Measurements from ENCODE around the gene EHMT1. TPM values are rescaled to one million over a fixed set of nuclear protein-coding genes. Genes with fewer than 3 reads are reported as not detected.

The EHMT1 gene
- total RNA-seq, 2 experiments from 2014 or later: 80.6 to 87.8 TPM

DNA sequence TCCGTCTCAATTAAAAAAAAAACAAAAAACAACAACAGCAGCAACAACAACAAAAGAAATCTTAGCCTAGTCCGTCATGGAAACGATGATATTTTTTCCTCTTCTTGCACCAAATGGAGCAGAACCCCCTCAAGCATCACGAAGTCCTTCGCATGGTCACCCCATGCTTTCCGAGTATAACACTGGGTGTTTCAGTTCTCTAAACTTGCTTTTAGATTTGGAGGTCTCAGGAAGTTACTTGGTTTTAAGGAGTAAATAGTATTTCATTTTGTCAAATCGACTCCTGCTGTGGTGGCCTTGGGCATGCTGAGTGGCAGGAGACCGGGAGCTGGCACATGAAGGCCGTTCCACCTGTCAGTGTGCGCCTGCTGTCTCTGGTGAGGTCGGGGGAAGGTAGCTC is 140.3 kb downstream of the EHMT1 start:
- Mint-ChIP-seq H3K4me3 (no peak overlapping the region), H3K27ac (peak overlapping the region; percentile 30), H3K27me3 (no peaks in the 10 kb centered on the region), H3K4me1 (ENCODE audit: low read depth) (peaks cover 45% of the 10 kb centered on the region), H3K9me3 (no peaks in the 10 kb centered on the region), H3K36me3 (ENCODE audit: low read depth) (peaks cover 93% of the 10 kb centered on the region)
- Histone ChIP-seq H3K27ac (ENCODE audit: low read depth in 1 of 2, low read length in 2 of 2) (no peak overlapping the region), H3K9me3 (ENCODE audit: control insufficient read depth in 1 of 2, insufficient read depth in 1 of 2, low read length in 2 of 2) (peaks cover 0 to 14% of the 10 kb centered on the region in 2 experiments), H3K36me3 (ENCODE audit: insufficient read depth, low read length) (peaks cover 73% of the 10 kb centered on the region), H3K4me1 (ENCODE audit: insufficient read depth, low read length) (peaks cover 36% of the 10 kb centered on the region), H3K4me3 (ENCODE audit: low read length) (no peak overlapping the region), H3K27me3 (ENCODE audit: control insufficient read depth in 1 of 2, insufficient read depth in 2 of 2, low read length in 2 of 2) (no peaks in the 10 kb centered on the region)
- intact Hi-C loops (cut with DNase I, micrococcal nuclease): no loop called here
- POLR2A ChIA-PET: no interaction called here
- DNase-seq (no peak), ATAC-seq (ENCODE audit: poor library complexity) (no peak)
- TF ChIP-seq, protein P1, sequence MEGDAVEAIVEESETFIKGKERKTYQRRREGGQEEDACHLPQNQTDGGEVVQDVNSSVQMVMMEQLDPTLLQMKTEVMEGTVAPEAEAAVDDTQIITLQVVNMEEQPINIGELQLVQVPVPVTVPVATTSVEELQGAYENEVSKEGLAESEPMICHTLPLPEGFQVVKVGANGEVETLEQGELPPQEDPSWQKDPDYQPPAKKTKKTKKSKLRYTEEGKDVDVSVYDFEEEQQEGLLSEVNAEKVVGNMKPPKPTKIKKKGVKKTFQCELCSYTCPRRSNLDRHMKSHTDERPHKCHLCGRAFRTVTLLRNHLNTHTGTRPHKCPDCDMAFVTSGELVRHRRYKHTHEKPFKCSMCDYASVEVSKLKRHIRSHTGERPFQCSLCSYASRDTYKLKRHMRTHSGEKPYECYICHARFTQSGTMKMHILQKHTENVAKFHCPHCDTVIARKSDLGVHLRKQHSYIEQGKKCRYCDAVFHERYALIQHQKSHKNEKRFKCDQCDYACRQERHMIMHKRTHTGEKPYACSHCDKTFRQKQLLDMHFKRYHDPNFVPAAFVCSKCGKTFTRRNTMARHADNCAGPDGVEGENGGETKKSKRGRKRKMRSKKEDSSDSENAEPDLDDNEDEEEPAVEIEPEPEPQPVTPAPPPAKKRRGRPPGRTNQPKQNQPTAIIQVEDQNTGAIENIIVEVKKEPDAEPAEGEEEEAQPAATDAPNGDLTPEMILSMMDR (IDR thresholded peaks at IDR 0.05): no peak
- CTCF ChIA-PET: no interaction called here

DNA sequence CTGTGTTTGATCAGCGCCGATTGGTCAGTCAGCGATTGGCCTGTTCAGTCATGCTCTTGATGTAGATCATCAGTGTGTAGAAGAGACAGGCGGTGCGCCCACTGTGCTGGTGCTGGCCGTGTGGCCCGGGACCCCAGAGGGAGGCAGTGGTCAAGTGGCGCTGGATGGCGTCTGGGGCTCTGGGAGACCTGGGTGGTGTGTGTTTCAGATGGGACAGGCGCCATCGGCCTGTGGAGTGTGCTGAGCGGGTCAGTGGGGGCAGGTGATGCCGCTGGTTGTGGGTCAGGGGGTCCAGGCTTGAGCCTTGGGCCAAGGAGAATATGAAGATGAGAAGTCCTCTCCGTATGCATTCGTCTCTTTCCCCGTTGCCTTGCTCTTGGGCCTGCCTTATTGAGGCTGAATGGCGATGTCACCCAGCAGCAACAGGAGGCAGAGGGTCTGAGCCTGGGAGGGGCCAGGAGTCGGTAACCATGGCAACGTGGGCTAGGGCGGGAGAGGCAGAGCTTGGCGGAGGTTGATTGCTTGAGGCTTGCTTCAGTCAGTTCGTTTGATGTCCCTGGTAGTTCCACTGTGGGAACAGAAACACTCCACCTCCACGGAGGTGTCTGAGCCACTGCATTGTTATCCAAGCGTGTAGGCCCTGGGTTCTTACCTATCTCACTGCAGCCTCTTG is 141.0 kb downstream of the EHMT1 start:
- Histone ChIP-seq H3K4me3 (ENCODE audit: low read length) (no peak overlapping the region), H3K27me3 (ENCODE audit: control insufficient read depth in 1 of 2, insufficient read depth in 2 of 2, low read length in 2 of 2) (no peaks in the 10 kb centered on the region), H3K9me3 (ENCODE audit: control insufficient read depth in 1 of 2, insufficient read depth in 1 of 2, low read length in 2 of 2) (peaks cover 0 to 7% of the 10 kb centered on the region in 2 experiments), H3K4me1 (ENCODE audit: insufficient read depth, low read length) (peaks cover 36% of the 10 kb centered on the region), H3K27ac (ENCODE audit: low read depth in 1 of 2, low read length in 2 of 2) (no peak overlapping the region), H3K36me3 (ENCODE audit: insufficient read depth, low read length) (peaks cover 73% of the 10 kb centered on the region)
- ChIA-PET CTCF (no interaction called here), POLR2A (no interaction called here)
- H3K4me3 Mint-ChIP-seq: no peak overlapping the region
- intact Hi-C loops (cut with DNase I, micrococcal nuclease): no loop called here
- H3K27ac Mint-ChIP-seq: peak overlapping the region; percentile 53
- H3K27me3 Mint-ChIP-seq: no peaks in the 10 kb centered on the region
- ATAC-seq (ENCODE audit: poor library complexity): no peak
- no peaks in the 10 kb centered on the region for H3K9me3 Mint-ChIP-seq
- TF ChIP-seq, protein P1 (IDR thresholded peaks at IDR 0.05): no peak
- DNase-seq: peak in 1 of 14 experiments; percentile 9
- peaks cover 93% of the 10 kb centered on the region for H3K36me3 Mint-ChIP-seq (ENCODE audit: low read depth)
- H3K4me1 Mint-ChIP-seq (ENCODE audit: low read depth): peaks cover 45% of the 10 kb centered on the region

DNA sequence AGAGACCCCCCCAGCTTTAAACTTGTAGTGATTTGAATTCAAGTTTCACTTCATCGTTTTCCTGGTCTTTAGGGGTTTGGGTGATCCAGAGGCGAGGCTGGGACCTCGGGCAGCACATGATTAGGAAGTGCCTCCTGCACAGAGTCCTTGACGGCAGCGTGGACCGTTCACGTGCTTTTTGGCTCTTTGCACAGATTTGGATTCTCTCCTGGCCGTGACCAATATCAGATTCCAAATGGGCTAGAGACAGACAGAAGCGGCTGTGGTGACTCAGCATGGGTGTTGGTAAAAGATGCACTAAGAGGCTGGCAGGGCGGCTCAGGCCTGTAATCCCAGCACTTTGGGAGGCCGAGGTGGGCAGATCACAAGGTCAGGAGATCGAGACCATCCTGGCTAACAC is 141.6 kb downstream of the EHMT1 start:
- Mint-ChIP-seq H3K36me3 (ENCODE audit: low read depth) (peaks cover 93% of the 10 kb centered on the region), H3K9me3 (no peaks in the 10 kb centered on the region), H3K27ac (no peak overlapping the region), H3K4me3 (no peak overlapping the region), H3K4me1 (ENCODE audit: low read depth) (peaks cover 45% of the 10 kb centered on the region), H3K27me3 (no peaks in the 10 kb centered on the region)
- Histone ChIP-seq H3K27me3 (ENCODE audit: control insufficient read depth in 1 of 2, insufficient read depth in 2 of 2, low read length in 2 of 2) (no peaks in the 10 kb centered on the region), H3K27ac (ENCODE audit: low read depth in 1 of 2, low read length in 2 of 2) (no peak overlapping the region), H3K9me3 (ENCODE audit: control insufficient read depth in 1 of 2, insufficient read depth in 1 of 2, low read length in 2 of 2) (peaks cover 0 to under 1% of the 10 kb centered on the region in 2 experiments), H3K4me1 (ENCODE audit: insufficient read depth, low read length) (peaks cover 36% of the 10 kb centered on the region), H3K36me3 (ENCODE audit: insufficient read depth, low read length) (peaks cover 69% of the 10 kb centered on the region), H3K4me3 (ENCODE audit: low read length) (no peak overlapping the region)
- TF ChIP-seq, protein P1 (IDR thresholded peaks at IDR 0.05): no peak
- ChIA-PET CTCF (no interaction called here), POLR2A (no interaction called here)
- DNase-seq (no peak), ATAC-seq (ENCODE audit: poor library complexity) (no peak)
- intact Hi-C loops (cut with DNase I, micrococcal nuclease): no loop called here

All from CD4-positive, alpha-beta T cell (primary cell).